Right lobe of liver (tissue), 6 donors: ENCODE data around the gene SLC35E2B. TPM values are rescaled to one million over a fixed set of nuclear protein-coding genes. Genes with fewer than 3 reads are reported as not detected.

Source experiments
- ATAC-seq, 4 donors: fragments of 200-7000 bp; cut with Tn5 transposase; one replicate each; pipeline ENCODE4 v1.9.1; 2020; ENCODE audit warnings: mild to moderate bottlenecking in 4 of 4, moderate library complexity in 4 of 4
- DNase-seq, 3 donors: peaks; one replicate each; pipeline ENCODE4 v3.0.0-alpha.2; 2020
- H3K27ac ChIP-seq, 3 donors: fragments of 200-600 bp; one replicate each; pipeline ENCODE4 v1.8.0; 2022
- H3K27me3 ChIP-seq, 2 donors: fragments of 200-600 bp; one replicate each; pipeline ENCODE4 v1.8.0; 2022
- H3K36me3 ChIP-seq, 4 donors: fragments of 200-600 bp; sonication (generic) in 1 of 4; one replicate each; pipeline versions ENCODE4 v1.5.1 to v1.8.0; 2017 to 2022; ENCODE audit warnings: control low read depth in 1 of 4
- H3K4me1 ChIP-seq, 4 donors: fragments of 200-600 bp; sonication (generic) in 1 of 4; one replicate each; pipeline versions ENCODE4 v1.5.1 to v1.8.0; 2017 to 2022; ENCODE audit warnings: control low read depth in 1 of 4
- H3K4me3 ChIP-seq, 3 donors: fragments of 200-600 bp; one replicate each; pipeline ENCODE4 v1.8.0; 2022
- H3K9me3 ChIP-seq, 4 donors: fragments of 200-600 bp; sonication (generic) in 1 of 4; one replicate each; pipeline versions ENCODE4 v1.5.1 to v1.8.0; 2017 to 2022; ENCODE audit warnings: control low read depth in 1 of 4
- CTCF ChIP-seq, 4 donors: fragments of 200-600 bp in 3 of 4; fragments of 450-650 bp in 1 of 4; IDR thresholded peaks; one replicate each; pipeline versions ENCODE4 v1.5.1 to v1.8.0; 2016 to 2022; ENCODE audit warnings: antibody characterized with exemption in 4 of 4, mild to moderate bottlenecking in 2 of 4
- POLR2A ChIP-seq: fragments of 450-650 bp; IDR thresholded peaks from one replicate; pipeline ENCODE4 v1.6.1; 2017; ENCODE audit warnings: antibody characterized with exemption, mild to moderate bottlenecking
- WGBS: methylation state at CpG from one replicate; pipeline ENCODE4 v1.1.6; 2018; ENCODE audit warnings: low coverage, low lambda C conversion rate; ENCODE audit not compliant: insufficient coverage; ENCODE audit errors: missing lambda C conversion rate; 5-methylcytosine and 5-hydroxymethylcytosine counted together
- intact Hi-C, 2 donors: fragments of 100-400 bp; cut with DNase I; formaldehyde crosslinking; loops; one replicate each; pipeline versions ENCODE4 v1.11.2 to v1.14.1; 2022
- total RNA-seq, 6 experiments: library from RNA; depleted of rRNA in 2 of 6; stranded (reverse); fragments of >200 nt in 2 of 6; fragmentation: NEBNext Ultra II Directional in 3 of 6; extraction: Animal tissue kit (Norgen Biotek cat#: 25700) in 3 of 6; gene quantifications; one replicate each; pipeline versions ENCODE4 v1.1.0 to v1.2.4, GENCODE V29; 2016 to 2023
- donor health status: DM: no; HTN: yes; CAD: no.
- donor health status: DM: no; HTN: no; CAD: no.
- donor health status: DM: no; HTN: no; CAD: no.
- donor health status: DM: no; HTN: yes; CAD: no.
- donor health status: DM: no; HTN: yes; CAD: no.

The SLC35E2B gene
- total RNA-seq, 6 experiments from 2014 or later = 13.4 to 19.9 (median 17.0) TPM

DNA sequence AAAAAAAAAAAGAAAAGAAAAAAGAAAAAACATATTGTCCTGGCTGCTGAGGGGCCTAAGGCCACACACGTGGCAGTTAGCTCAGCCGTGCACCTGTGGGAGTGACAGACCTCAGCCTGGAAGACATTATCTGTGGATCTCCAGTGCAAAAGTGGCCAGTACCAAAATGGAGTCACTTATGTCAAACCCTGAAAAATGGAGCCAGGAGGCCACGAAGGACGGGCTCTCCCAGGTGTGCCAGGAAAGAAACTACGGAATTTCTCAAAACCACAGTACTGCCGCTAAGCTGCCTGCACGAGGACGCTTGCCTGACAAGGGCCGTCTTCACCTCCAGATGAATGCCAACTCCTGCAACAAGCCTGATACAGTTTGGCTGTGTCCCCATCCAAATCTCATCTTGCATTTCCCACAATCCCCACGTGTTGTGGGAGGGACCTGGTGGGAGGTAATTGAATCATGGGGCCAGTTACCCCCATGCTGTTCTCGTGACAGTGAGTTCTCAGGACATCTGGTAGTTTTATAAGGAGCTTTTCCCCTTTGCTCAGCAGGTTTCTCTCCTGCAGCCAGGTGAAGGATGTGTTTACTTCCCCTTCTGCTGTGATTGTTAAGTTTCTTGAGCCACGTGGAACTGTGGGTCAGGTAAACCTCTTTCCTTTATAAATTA is 82.6 kb downstream of the SLC35E2B start:
- Histone ChIP-seq H3K36me3 (no peaks in the 10 kb centered on the region), H3K27me3 (no peaks in the 10 kb centered on the region), H3K4me3 (no peak overlapping the region), H3K9me3 (no peaks in the 10 kb centered on the region), H3K4me1 (peaks cover 0 to 24% (median 7%) of the 10 kb centered on the region in 4 donors), H3K27ac (no peak overlapping the region)
- 80% methylated on average over 7 of the region's 12 CpGs for WGBS
- intact Hi-C loops = no loop called here
- DNase-seq (no peak), ATAC-seq (no peak)
- no peak for TF ChIP-seq POLR2A
- TF ChIP-seq CTCF (IDR thresholded peaks at IDR 0.05) = no peak

Other genes starting within 250 kb of the SLC35E2B start
- 1 to 10 TPM in 4 of 6 experiments, under 1 TPM in 2; 0.74 to 3.1 (median 1.9) TPM for gene ATAD3C, start 243.1 kb downstream of the SLC35E2B start, total RNA-seq
- gene ATAD3B, start 221.0 kb downstream of the SLC35E2B start, total RNA-seq = 10 to 100 TPM in 3 of 6 experiments, 1 to 10 TPM in 3; 8.9 to 15.0 (median 10.2) TPM
- gene ATAD3A, start 180.6 kb downstream of the SLC35E2B start, total RNA-seq = 10 to 100 TPM; 10.8 to 31.7 (median 13.1) TPM
- gene TMEM240, start 152.2 kb downstream of the SLC35E2B start, total RNA-seq = under 1 TPM in 1 of 6 experiments, not detected in 5; 0.40 TPM
- 10 to 100 TPM; 46.6 to 72.6 (median 63.8) TPM for gene SSU72, start 117.9 kb downstream of the SLC35E2B start, total RNA-seq
- gene FNDC10, start 92.7 kb downstream of the SLC35E2B start, total RNA-seq = 1 to 10 TPM in 1 of 6 experiments, under 1 TPM in 5; 0.09 to 1.6 (median 0.46) TPM
- 10 to 100 TPM; 20.7 to 38.5 (median 33.9) TPM for gene MIB2, start 77.3 kb downstream of the SLC35E2B start, total RNA-seq
- gene MMP23B, start 60.6 kb downstream of the SLC35E2B start, total RNA-seq = 1 to 10 TPM in 5 of 6 experiments, under 1 TPM in 1; 0.75 to 4.0 (median 2.3) TPM
- 10 to 100 TPM in 2 of 6 experiments, 1 to 10 TPM in 4; 8.0 to 11.8 (median 9.5) TPM for gene CDK11B, start 33.8 kb downstream of the SLC35E2B start, total RNA-seq
- gene CDK11A, start 31.6 kb upstream of the SLC35E2B start, total RNA-seq = 10 to 100 TPM in 4 of 6 experiments, 1 to 10 TPM in 2; 8.4 to 25.2 (median 11.0) TPM
- gene NADK, start 85.7 kb upstream of the SLC35E2B start, total RNA-seq = 100 to 1,000 TPM in 3 of 6 experiments, 10 to 100 TPM in 3; 80.3 to 143 (median 100) TPM
- gene GNB1, start 198.3 kb upstream of the SLC35E2B start, total RNA-seq = 100 to 1,000 TPM in 4 of 6 experiments, 10 to 100 TPM in 2; 85.9 to 147 (median 104) TPM
- 1 to 10 TPM in 1 of 6 experiments, under 1 TPM in 3, not detected in 2; 0.44 to 1.4 (median 0.58) TPM for gene CALML6, start 222.5 kb upstream of the SLC35E2B start, total RNA-seq
- 10 to 100 TPM in 1 of 6 experiments, 1 to 10 TPM in 5; 2.3 to 13.2 (median 6.0) TPM for gene TMEM52, start 226.5 kb upstream of the SLC35E2B start, total RNA-seq